IMR-90 (cell line): ENCODE results near the gene SUN5. TPM values are rescaled to one million over a fixed set of nuclear protein-coding genes. Genes with fewer than 3 reads are reported as not detected.

ENCODE experiments used
- ELK1 ChIP-seq: fragments of 150-350 bp; IDR thresholded peaks from 2 replicates; pipeline ENCODE4 v1.6.1; 2016; ENCODE audit warnings: low read depth, mild to moderate bottlenecking, low read length, moderate library complexity, borderline replicate concordance
- RAD21 ChIP-seq: IDR thresholded peaks from 2 replicates; pipeline ENCODE4 v1.6.1; 2012; ENCODE audit warnings: low read length, improper control_type of control experiment
- RCOR1 ChIP-seq: IDR thresholded peaks from 2 replicates; pipeline ENCODE4 v1.6.1; 2012; ENCODE audit warnings: mild to moderate bottlenecking, low read length, improper control_type of control experiment; ENCODE audit not compliant: insufficient replicate concordance
- polyA plus RNA-seq, 3 experiments: library from polyadenylated mRNA; depleted of rRNA; stranded (reverse); fragments of >200 nt; gene quantifications; 2 replicates each; pipeline ENCODE4 v1.2.3, GENCODE V29; 2012; ENCODE audit warnings: low replicate concordance in 1 of 3
- total RNA-seq: library from RNA; depleted of rRNA; stranded (reverse); fragments of >200 nt; gene quantifications from 2 replicates; pipeline ENCODE4 v1.2.3, GENCODE V29; 2012

SUN5 gene
- total and polyA plus RNA-seq, 2 of the 4 experiments (the other 2 are of a cell fraction), result not detected

- no peak for TF ChIP-seq ELK1
- TF ChIP-seq RAD21, result no peak
- TF ChIP-seq RCOR1, result no peak
These were observed at the start of gene SUN5 (continued) for GRCh38 chr20:33004141-33004751.
